Neural cell (in vitro differentiated cells): ENCODE data around the gene C10orf53. TPM values are rescaled to one million over a fixed set of nuclear protein-coding genes. Genes with fewer than 3 reads are reported as not detected.

ENCODE experiments used
- H2AFZ ChIP-seq: fragments of 200-600, 300-800 bp; sonication (generic), shearing (Covaris generic); 2 replicates; pipeline ENCODE4 v1.6.0; 2014; ENCODE audit warnings: low read depth, mild to moderate bottlenecking, antibody characterized with exemption, low read length, moderate library complexity
- H3F3A ChIP-seq: fragments of 200-600 bp; shearing (Covaris generic); 2 replicates; pipeline ENCODE4 v1.6.1; 2016; ENCODE audit warnings: mild to moderate bottlenecking, moderate library complexity, mixed read lengths, antibody characterized with exemption, low read length; ENCODE audit not compliant: insufficient read depth, poor library complexity, severe bottlenecking
- H3K27ac ChIP-seq: fragments of 200-600, 300-800 bp; sonication (generic), shearing (Covaris generic); 2 replicates; pipeline ENCODE4 v1.5.1; 2014; ENCODE audit warnings: mild to moderate bottlenecking, low read length, moderate library complexity
- H3K27me3 ChIP-seq: fragments of 300-800, 200-600 bp; sonication (generic), shearing (Covaris generic); 2 replicates; pipeline ENCODE4 v1.6.0; 2014; ENCODE audit warnings: mild to moderate bottlenecking, low read depth, low read length, moderate library complexity; ENCODE audit not compliant: insufficient read depth
- H3K36me3 ChIP-seq: fragments of 300-800, 200-600 bp; sonication (generic), shearing (Covaris generic); 2 replicates; pipeline ENCODE4 v1.5.1; 2014; ENCODE audit warnings: mild to moderate bottlenecking, antibody characterized with exemption, low read length, moderate library complexity; ENCODE audit not compliant: insufficient read depth
- H3K4me2 ChIP-seq: fragments of 300-800, 200-600 bp; sonication (generic), shearing (Covaris generic); 2 replicates; pipeline ENCODE4 v1.6.0; 2014; ENCODE audit warnings: mild to moderate bottlenecking, low read length
- H3K4me3 ChIP-seq: fragments of 300-800, 200-600 bp; sonication (generic), shearing (Covaris generic); 2 replicates; pipeline ENCODE4 v1.5.1; 2014; ENCODE audit warnings: mild to moderate bottlenecking, low read length, moderate library complexity
- H3K79me2 ChIP-seq: fragments of 200-600 bp; shearing (Covaris generic); replicated peaks from 2 replicates; pipeline ENCODE4 v1.6.0; 2014; ENCODE audit warnings: mild to moderate bottlenecking, low read length, moderate library complexity; ENCODE audit not compliant: insufficient read depth
- H3K9ac ChIP-seq: fragments of 300-800, 200-600 bp; sonication (generic), shearing (Covaris generic); 2 replicates; pipeline ENCODE4 v1.6.1; 2016; ENCODE audit warnings: mild to moderate bottlenecking, low read length, mixed read lengths
- H3K9me2 ChIP-seq: fragments of 200-600 bp; shearing (Covaris generic); 2 replicates; pipeline ENCODE4 v1.6.1; 2016; ENCODE audit warnings: mild to moderate bottlenecking, low read length, mixed read lengths; ENCODE audit not compliant: insufficient read depth
- H3K9me3 ChIP-seq: fragments of 200-600, 300-800 bp; sonication (generic), shearing (Covaris generic); 2 replicates; pipeline ENCODE4 v1.6.1; 2016; ENCODE audit warnings: mild to moderate bottlenecking, mixed run types, low read length, moderate library complexity, mixed read lengths
- H4K20me1 ChIP-seq: fragments of 200-600 bp; shearing (Covaris generic); 2 replicates; pipeline ENCODE4 v1.6.1; 2016; ENCODE audit warnings: mild to moderate bottlenecking, mixed run types; ENCODE audit not compliant: insufficient read depth
- EP300 ChIP-seq: fragments of 450-650 bp; conservative IDR thresholded peaks from 2 replicates; pipeline ENCODE4 v1.6.1; 2014; ENCODE audit warnings: antibody characterized with exemption, mild to moderate bottlenecking, moderate library complexity; ENCODE audit not compliant: poor library complexity, severe bottlenecking
- EZH2 ChIP-seq: fragments of 200-600, 300-800 bp; shearing (Covaris generic), sonication (generic); IDR thresholded peaks from 2 replicates; pipeline ENCODE4 v1.6.1; 2014; ENCODE audit warnings: antibody characterized with exemption, low read length, borderline replicate concordance, mild to moderate bottlenecking; ENCODE audit not compliant: insufficient read depth, poor library complexity, severe bottlenecking
- MXI1 ChIP-seq: fragments of 450-650 bp; conservative IDR thresholded peaks from 2 replicates; pipeline ENCODE4 v1.6.1; 2014; ENCODE audit warnings: antibody characterized with exemption, mild to moderate bottlenecking; ENCODE audit not compliant: poor library complexity, severe bottlenecking
- POLR2AphosphoS5 ChIP-seq: IDR thresholded peaks from 2 replicates; pipeline ENCODE4 v1.6.1; 2012
- RAD21 ChIP-seq: fragments of 450-650 bp; conservative IDR thresholded peaks from 2 replicates; pipeline ENCODE4 v1.6.1; 2014; ENCODE audit warnings: antibody characterized with exemption, mild to moderate bottlenecking, moderate library complexity
- SMC3 ChIP-seq: fragments of 450-650 bp; conservative IDR thresholded peaks from 2 replicates; pipeline ENCODE4 v1.6.1; 2014; ENCODE audit warnings: antibody characterized with exemption, mild to moderate bottlenecking, moderate library complexity; ENCODE audit not compliant: poor library complexity
- TAF1 ChIP-seq: IDR thresholded peaks from 2 replicates; pipeline ENCODE4 v1.6.1; 2012; ENCODE audit warnings: low read depth
- polyA plus RNA-seq: library from polyadenylated mRNA; depleted of rRNA; stranded (reverse); fragments of >200 nt; gene quantifications from 2 replicates; pipeline ENCODE4 v1.2.3, GENCODE V29; 2014
- TF ChIP-seq, protein P1 (sequence below): IDR thresholded peaks from 2 replicates; pipeline ENCODE4 v1.6.1; 2012; ENCODE audit warnings: borderline replicate concordance
- TF ChIP-seq, protein P2 (sequence below): fragments of 450-650 bp; IDR thresholded peaks from 2 replicates; pipeline ENCODE4 v1.5.1; 2014; ENCODE audit warnings: antibody characterized with exemption, mild to moderate bottlenecking, moderate library complexity; ENCODE audit not compliant: poor library complexity, severe bottlenecking

The C10orf53 gene
- polyA plus RNA-seq, 1 donor from 2014 or later: not detected

DNA sequence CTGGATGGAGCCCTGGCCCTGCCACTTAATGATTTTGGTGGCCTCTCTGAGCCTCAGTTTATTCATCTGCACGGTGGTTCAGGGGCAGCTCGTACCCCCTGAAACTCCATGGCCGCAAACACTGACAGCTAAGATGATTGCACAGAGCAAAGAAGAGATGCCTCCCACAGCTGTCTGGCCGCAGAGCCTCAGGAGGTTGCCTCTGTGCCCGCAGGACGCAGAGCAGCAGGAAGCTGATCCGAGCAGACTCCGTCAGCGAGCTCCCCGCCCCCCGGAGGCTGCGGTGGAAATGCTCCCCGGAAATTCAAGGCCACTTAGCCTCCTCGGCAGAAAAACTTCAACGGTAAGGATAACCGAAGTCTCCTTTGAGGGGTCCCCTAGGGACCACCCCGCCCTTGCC lies 30.2 kb upstream of the C10orf53 start:
- Histone ChIP-seq H3K9me3 (no peaks in the 10 kb centered on the region), H3K27ac (no peak overlapping the region), H3K27me3 (no peaks in the 10 kb centered on the region), H2AFZ (no peak overlapping the region), H3K9me2 (no peaks in the 10 kb centered on the region), H3K4me3 (no peak overlapping the region), H3K9ac (no peak overlapping the region), H4K20me1 (no peaks in the 10 kb centered on the region), H3F3A (no peaks in the 10 kb centered on the region), H3K79me2 (no peaks in the 10 kb centered on the region), H3K4me2 (no peak overlapping the region), H3K36me3 (no peaks in the 10 kb centered on the region)
- TF ChIP-seq POLR2AphosphoS5 (no peak), MXI1 (no peak)
- TF ChIP-seq, protein P1, sequence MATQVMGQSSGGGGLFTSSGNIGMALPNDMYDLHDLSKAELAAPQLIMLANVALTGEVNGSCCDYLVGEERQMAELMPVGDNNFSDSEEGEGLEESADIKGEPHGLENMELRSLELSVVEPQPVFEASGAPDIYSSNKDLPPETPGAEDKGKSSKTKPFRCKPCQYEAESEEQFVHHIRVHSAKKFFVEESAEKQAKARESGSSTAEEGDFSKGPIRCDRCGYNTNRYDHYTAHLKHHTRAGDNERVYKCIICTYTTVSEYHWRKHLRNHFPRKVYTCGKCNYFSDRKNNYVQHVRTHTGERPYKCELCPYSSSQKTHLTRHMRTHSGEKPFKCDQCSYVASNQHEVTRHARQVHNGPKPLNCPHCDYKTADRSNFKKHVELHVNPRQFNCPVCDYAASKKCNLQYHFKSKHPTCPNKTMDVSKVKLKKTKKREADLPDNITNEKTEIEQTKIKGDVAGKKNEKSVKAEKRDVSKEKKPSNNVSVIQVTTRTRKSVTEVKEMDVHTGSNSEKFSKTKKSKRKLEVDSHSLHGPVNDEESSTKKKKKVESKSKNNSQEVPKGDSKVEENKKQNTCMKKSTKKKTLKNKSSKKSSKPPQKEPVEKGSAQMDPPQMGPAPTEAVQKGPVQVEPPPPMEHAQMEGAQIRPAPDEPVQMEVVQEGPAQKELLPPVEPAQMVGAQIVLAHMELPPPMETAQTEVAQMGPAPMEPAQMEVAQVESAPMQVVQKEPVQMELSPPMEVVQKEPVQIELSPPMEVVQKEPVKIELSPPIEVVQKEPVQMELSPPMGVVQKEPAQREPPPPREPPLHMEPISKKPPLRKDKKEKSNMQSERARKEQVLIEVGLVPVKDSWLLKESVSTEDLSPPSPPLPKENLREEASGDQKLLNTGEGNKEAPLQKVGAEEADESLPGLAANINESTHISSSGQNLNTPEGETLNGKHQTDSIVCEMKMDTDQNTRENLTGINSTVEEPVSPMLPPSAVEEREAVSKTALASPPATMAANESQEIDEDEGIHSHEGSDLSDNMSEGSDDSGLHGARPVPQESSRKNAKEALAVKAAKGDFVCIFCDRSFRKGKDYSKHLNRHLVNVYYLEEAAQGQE: no peak

DNA sequence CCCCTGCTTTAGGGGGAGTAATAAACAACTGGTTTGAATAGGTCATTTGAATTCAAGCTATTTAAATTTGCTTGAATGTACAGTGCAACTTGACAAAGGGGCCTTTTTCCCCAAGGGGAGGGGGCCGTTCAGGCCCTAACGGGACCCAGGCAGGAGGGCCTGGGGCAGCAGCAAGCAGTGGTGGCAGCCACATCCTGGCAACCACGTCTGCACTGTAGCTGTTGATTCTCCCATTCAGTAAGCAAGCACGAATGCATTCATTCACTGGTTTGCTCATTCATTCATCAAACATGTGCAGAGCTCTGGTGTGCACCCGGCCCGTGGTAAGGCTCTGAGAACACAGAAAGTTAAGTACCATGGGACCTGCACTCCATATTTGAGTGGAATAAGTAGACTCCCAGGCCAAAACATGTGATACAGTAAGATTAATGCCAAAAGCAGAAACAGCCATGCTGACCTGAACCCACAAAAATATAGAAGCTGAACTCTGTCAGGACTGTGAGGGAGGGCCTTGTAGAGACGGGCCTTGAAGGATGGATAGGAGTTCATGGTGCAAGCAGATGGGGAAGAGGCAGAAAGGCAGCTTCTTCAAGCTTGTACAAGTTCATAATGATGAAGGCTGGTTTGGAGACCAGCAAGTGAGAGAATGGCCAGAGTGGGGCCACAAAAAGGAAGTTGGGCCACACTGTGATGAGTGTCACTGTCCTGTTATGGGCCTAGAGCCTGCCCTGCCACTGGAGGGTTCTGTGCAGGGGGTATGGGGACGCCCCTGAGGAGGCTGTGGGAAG lies 29.3 kb upstream of the C10orf53 start:
- Histone ChIP-seq H2AFZ (no peak overlapping the region), H3K36me3 (no peaks in the 10 kb centered on the region), H3K79me2 (no peaks in the 10 kb centered on the region), H4K20me1 (no peaks in the 10 kb centered on the region), H3K9me2 (no peaks in the 10 kb centered on the region), H3K27me3 (no peaks in the 10 kb centered on the region), H3F3A (no peaks in the 10 kb centered on the region), H3K4me2 (no peak overlapping the region), H3K27ac (no peak overlapping the region), H3K4me3 (no peak overlapping the region), H3K9me3 (no peaks in the 10 kb centered on the region), H3K9ac (no peak overlapping the region)
- TF ChIP-seq, protein P2, sequence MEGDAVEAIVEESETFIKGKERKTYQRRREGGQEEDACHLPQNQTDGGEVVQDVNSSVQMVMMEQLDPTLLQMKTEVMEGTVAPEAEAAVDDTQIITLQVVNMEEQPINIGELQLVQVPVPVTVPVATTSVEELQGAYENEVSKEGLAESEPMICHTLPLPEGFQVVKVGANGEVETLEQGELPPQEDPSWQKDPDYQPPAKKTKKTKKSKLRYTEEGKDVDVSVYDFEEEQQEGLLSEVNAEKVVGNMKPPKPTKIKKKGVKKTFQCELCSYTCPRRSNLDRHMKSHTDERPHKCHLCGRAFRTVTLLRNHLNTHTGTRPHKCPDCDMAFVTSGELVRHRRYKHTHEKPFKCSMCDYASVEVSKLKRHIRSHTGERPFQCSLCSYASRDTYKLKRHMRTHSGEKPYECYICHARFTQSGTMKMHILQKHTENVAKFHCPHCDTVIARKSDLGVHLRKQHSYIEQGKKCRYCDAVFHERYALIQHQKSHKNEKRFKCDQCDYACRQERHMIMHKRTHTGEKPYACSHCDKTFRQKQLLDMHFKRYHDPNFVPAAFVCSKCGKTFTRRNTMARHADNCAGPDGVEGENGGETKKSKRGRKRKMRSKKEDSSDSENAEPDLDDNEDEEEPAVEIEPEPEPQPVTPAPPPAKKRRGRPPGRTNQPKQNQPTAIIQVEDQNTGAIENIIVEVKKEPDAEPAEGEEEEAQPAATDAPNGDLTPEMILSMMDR: no peak

DNA sequence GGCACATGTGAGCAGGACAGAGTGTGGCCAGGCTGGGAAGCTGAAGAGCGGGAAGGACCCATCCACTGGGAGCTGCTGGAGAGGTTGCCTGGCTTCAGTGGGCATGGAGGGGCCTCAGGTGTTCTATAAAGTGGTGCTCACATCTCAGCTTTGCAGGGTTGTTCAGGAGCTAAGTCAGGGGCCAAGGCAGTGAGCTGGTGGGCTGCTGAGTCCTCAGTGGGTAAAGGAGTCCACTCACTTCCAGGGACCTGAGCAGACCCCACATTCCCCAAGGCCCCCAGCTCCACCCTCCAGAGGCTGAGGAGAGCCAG lies 28.8 kb upstream of the C10orf53 start:
- TF ChIP-seq EP300: no peak
- no peak for TF ChIP-seq MXI1
- TF ChIP-seq, protein P2: no peak
- no peak for TF ChIP-seq POLR2AphosphoS5
- no peak for TF ChIP-seq TAF1
- TF ChIP-seq RAD21: no peak
- TF ChIP-seq SMC3: no peak
- TF ChIP-seq, protein P1: no peak
- TF ChIP-seq EZH2: no peak
- H3K27ac ChIP-seq: no peak overlapping the region
- no peaks in the 10 kb centered on the region for H3K9me3 ChIP-seq
- no peaks in the 10 kb centered on the region for H3K36me3 ChIP-seq
- H3K27me3 ChIP-seq: no peaks in the 10 kb centered on the region
- no peak overlapping the region for H3K4me3 ChIP-seq
- no peaks in the 10 kb centered on the region for H4K20me1 ChIP-seq
- no peak overlapping the region for H3K9ac ChIP-seq
- H3F3A ChIP-seq: no peaks in the 10 kb centered on the region
- no peak overlapping the region for H3K4me2 ChIP-seq
- H2AFZ ChIP-seq: no peak overlapping the region
- H3K79me2 ChIP-seq: no peaks in the 10 kb centered on the region
- H3K9me2 ChIP-seq: no peaks in the 10 kb centered on the region
